NT2/D1 (cell line): ENCODE data around the gene PLCH1.

Source experiments
- SUZ12 ChIP-seq: IDR thresholded peaks from 2 replicates; pipeline ENCODE4 v1.6.1; 2011; ENCODE audit not compliant: insufficient read length, insufficient read depth; ENCODE audit errors: extremely low read depth
- YY1 ChIP-seq: IDR thresholded peaks from 2 replicates; pipeline ENCODE4 v1.6.1; 2011; ENCODE audit not compliant: insufficient read length, insufficient read depth
- ZNF274 ChIP-seq: IDR thresholded peaks from 2 replicates; pipeline ENCODE4 v1.6.1; 2011; ENCODE audit warnings: mild to moderate bottlenecking, low read depth, low read length

- no peak for TF ChIP-seq ZNF274
- no peak for TF ChIP-seq YY1
- no peak for TF ChIP-seq SUZ12
Observed at GRCh38 chr3:155368786-155369185, 376.1 kb downstream of the PLCH1 start.
